Smooth muscle cell (in vitro differentiated cells): Measurements from ENCODE around the gene ALB. TPM values are rescaled to one million over a fixed set of nuclear protein-coding genes. Genes with fewer than 3 reads are reported as not detected.

Experiments used
- DNase-seq: peaks from one replicate; lab custom pipeline; 2025; ENCODE audit not compliant: unreplicated experiment; lab: John Stamatoyannopoulos, UW
- H2AFZ ChIP-seq: fragments of 200-600 bp; sonication (generic); 2 replicates; pipeline ENCODE4 v1.6.0; 2016; ENCODE audit warnings: antibody characterized with exemption, low read depth, mild to moderate bottlenecking
- H3F3A ChIP-seq: fragments of 200-600 bp; sonication (generic); 2 replicates; pipeline ENCODE4 v1.6.0; 2017; ENCODE audit warnings: antibody characterized with exemption, low read depth
- H3K27ac ChIP-seq: fragments of 200-600 bp; sonication (generic); 2 replicates; pipeline ENCODE4 v1.5.1; 2016; ENCODE audit warnings: low read depth, mild to moderate bottlenecking
- H3K27me3 ChIP-seq: fragments of 200-600 bp; sonication (generic); 2 replicates; pipeline ENCODE4 v1.6.1; 2016; ENCODE audit warnings: low read depth, mild to moderate bottlenecking
- H3K36me3 ChIP-seq: fragments of 200-600 bp; sonication (generic); 2 replicates; pipeline ENCODE4 v1.5.1; 2016; ENCODE audit warnings: low read depth
- H3K4me1 ChIP-seq: fragments of 200-600 bp; sonication (generic); 2 replicates; pipeline ENCODE4 v1.5.1; 2016; ENCODE audit warnings: low read depth
- H3K4me2 ChIP-seq: fragments of 200-600 bp; sonication (generic); 2 replicates; pipeline ENCODE4 v1.6.0; 2016; ENCODE audit warnings: mild to moderate bottlenecking
- H3K4me3 ChIP-seq: fragments of 200-600 bp; sonication (generic); 2 replicates; pipeline ENCODE4 v1.5.1; 2016; ENCODE audit warnings: mild to moderate bottlenecking
- H3K79me2 ChIP-seq: fragments of 200-600 bp; sonication (generic); 2 replicates; pipeline ENCODE4 v1.6.0; 2016; ENCODE audit warnings: low read depth, mild to moderate bottlenecking
- H3K9ac ChIP-seq: fragments of 200-600 bp; sonication (generic); 2 replicates; pipeline ENCODE4 v1.6.0; 2016; ENCODE audit warnings: low read depth
- H3K9me3 ChIP-seq: fragments of 200-600 bp; sonication (generic); replicated peaks from 2 replicates; pipeline ENCODE4 v1.5.1; 2016; ENCODE audit warnings: low read depth
- H4K20me1 ChIP-seq: fragments of 200-600 bp; sonication (generic); 2 replicates; pipeline ENCODE4 v1.6.0; 2016; ENCODE audit warnings: low read depth
- CTCF ChIP-seq: fragments of 200-600 bp; sonication (generic); IDR thresholded peaks from 2 replicates; pipeline ENCODE4 v1.5.1; 2017; ENCODE audit warnings: borderline replicate concordance, mild to moderate bottlenecking, antibody characterized with exemption; ENCODE audit not compliant: insufficient read depth, poor library complexity, severe bottlenecking
- WGBS: methylation state at CpG from one replicate; pipeline ENCODE4 v1.1.7; 2016; ENCODE audit warnings: low lambda C conversion rate; 5-methylcytosine and 5-hydroxymethylcytosine counted together
- polyA plus RNA-seq: library from polyadenylated mRNA; unstranded; fragments of >200 nt; fragmentation: Nextera tagmentation; extraction: Ambion mirVana; gene quantifications from 2 replicates; pipeline ENCODE4 v1.2.1, GENCODE V29; 2016
- total RNA-seq: library from RNA; depleted of rRNA; stranded (reverse); fragments of >200 nt; gene quantifications from 2 replicates; pipeline ENCODE4 v1.2.3, GENCODE V29; 2014

The ALB gene
- total and polyA plus RNA-seq, 2 experiments from 2014 or later = 0.85 to 4.8 TPM

- no peaks in the 10 kb centered on the region for H3F3A ChIP-seq
- peaks cover under 1% of the 10 kb centered on the region for H3K4me1 ChIP-seq
- H3K79me2 ChIP-seq = no peaks in the 10 kb centered on the region
- no peak overlapping the region for H3K4me3 ChIP-seq
- H3K4me2 ChIP-seq = no peak overlapping the region
- H3K27me3 ChIP-seq = no peaks in the 10 kb centered on the region
- no peak overlapping the region for H2AFZ ChIP-seq
- no peak for TF ChIP-seq CTCF
- no peak overlapping the region for H3K27ac ChIP-seq
- H3K36me3 ChIP-seq = no peaks in the 10 kb centered on the region
- H3K9ac ChIP-seq = no peak overlapping the region
- WGBS = 94% methylated on average over 5 of the region's 5 CpGs
- H3K9me3 ChIP-seq = no peaks in the 10 kb centered on the region
- DNase-seq = no peak
- H4K20me1 ChIP-seq = no peaks in the 10 kb centered on the region
Observed at GRCh38 chr4:73456177-73457022, 52.3 kb downstream of the ALB start.

- no peaks in the 10 kb centered on the region for H3K27me3 ChIP-seq
- no peak overlapping the region for H3K27ac ChIP-seq
- H3K9me3 ChIP-seq = no peaks in the 10 kb centered on the region
- TF ChIP-seq CTCF = no peak
- no peak overlapping the region for H3K4me2 ChIP-seq
- no peak overlapping the region for H3K9ac ChIP-seq
- H3K4me1 ChIP-seq = no peaks in the 10 kb centered on the region
- no peaks in the 10 kb centered on the region for H3F3A ChIP-seq
- 93% methylated on average over 4 of the region's 4 CpGs for WGBS
- H3K36me3 ChIP-seq = no peaks in the 10 kb centered on the region
- no peak for DNase-seq
- no peak overlapping the region for H2AFZ ChIP-seq
- no peak overlapping the region for H3K4me3 ChIP-seq
- H4K20me1 ChIP-seq = no peaks in the 10 kb centered on the region
- no peaks in the 10 kb centered on the region for H3K79me2 ChIP-seq
Observed at GRCh38 chr4:73458184-73459047, 54.3 kb downstream of the ALB start.

GRCh38 chr4:73459048-73459421, 54.9 kb downstream of the ALB start:
- H3K27ac ChIP-seq = no peak overlapping the region
- no peaks in the 10 kb centered on the region for H3K4me1 ChIP-seq
- no peaks in the 10 kb centered on the region for H3K9me3 ChIP-seq
- no peak overlapping the region for H3K4me3 ChIP-seq
- no peak overlapping the region for H3K9ac ChIP-seq
- no peaks in the 10 kb centered on the region for H4K20me1 ChIP-seq
- no peaks in the 10 kb centered on the region for H3K79me2 ChIP-seq
- no peak overlapping the region for H2AFZ ChIP-seq
- TF ChIP-seq CTCF = no peak
- H3K4me2 ChIP-seq = no peak overlapping the region
- 88% methylated on average over 3 of the region's 3 CpGs for WGBS
- H3F3A ChIP-seq = no peaks in the 10 kb centered on the region
- no peak for DNase-seq
- H3K36me3 ChIP-seq = no peaks in the 10 kb centered on the region
- no peaks in the 10 kb centered on the region for H3K27me3 ChIP-seq
